Measurements from ENCODE around the gene HS3ST3A1. TPM values are rescaled to one million over a fixed set of nuclear protein-coding genes. Genes with fewer than 3 reads are reported as not detected.

Gene HS3ST3A1
- total RNA-seq, 4 donors from 2014 or later = 1.5 to 20.6 TPM; not detected in 2

- H3K4me1 ChIP-seq = no peaks in the 10 kb centered on the region
- H3K36me3 ChIP-seq = no peaks in the 10 kb centered on the region
- H3K27me3 ChIP-seq = no peaks in the 10 kb centered on the region
- no peak for DNase-seq
- H3K9me3 ChIP-seq = peaks cover 0 to 11% (median 0%) of the 10 kb centered on the region in 4 donors
- H3K4me3 ChIP-seq = no peak overlapping the region
- H3K27ac ChIP-seq = no peak overlapping the region
- TF ChIP-seq CTCF (IDR thresholded peaks at IDR 0.05) (no peak), POLR2A (IDR thresholded peaks at IDR 0.05) (no peak)
These were observed 125.0 kb downstream of the HS3ST3A1 start for GRCh38 chr17:13476720-13477119.

GRCh38 chr17:13475574-13476223 lies 126.0 kb downstream of the HS3ST3A1 start:
- no peak for TF ChIP-seq POLR2A (IDR thresholded peaks at IDR 0.05)

GRCh38 chr17:13474073-13474800 lies 127.5 kb downstream of the HS3ST3A1 start:
- TF ChIP-seq CTCF (IDR thresholded peaks at IDR 0.05) = no peak
- no peaks in the 10 kb centered on the region for H3K36me3 ChIP-seq

More at GRCh38 chr17:13475574-13476223, 126.0 kb downstream of the HS3ST3A1 start:
- no peak overlapping the region for H3K27ac ChIP-seq
- DNase-seq = no peak
- H3K4me1 ChIP-seq = no peaks in the 10 kb centered on the region
- no peaks in the 10 kb centered on the region for H3K27me3 ChIP-seq
- H3K9me3 ChIP-seq = peaks cover 0 to 2% (median 0%) of the 10 kb centered on the region in 4 donors
- no peaks in the 10 kb centered on the region for H3K36me3 ChIP-seq
- H3K4me3 ChIP-seq = no peak overlapping the region

GRCh38 chr17:13465678-13466077 lies 136.1 kb downstream of the HS3ST3A1 start:
- TF ChIP-seq CTCF (IDR thresholded peaks at IDR 0.05) = no peak
- TF ChIP-seq POLR2A (IDR thresholded peaks at IDR 0.05) = no peak
- no peak for DNase-seq

More at GRCh38 chr17:13474073-13474800, 127.5 kb downstream of the HS3ST3A1 start:
- H3K4me1 ChIP-seq = no peaks in the 10 kb centered on the region
- H3K27me3 ChIP-seq = no peaks in the 10 kb centered on the region
- no peaks in the 10 kb centered on the region for H3K9me3 ChIP-seq
- no peak overlapping the region for H3K4me3 ChIP-seq
- no peak for DNase-seq
- H3K27ac ChIP-seq = no peak overlapping the region

GRCh38 chr17:13462673-13463124 lies 139.0 kb downstream of the HS3ST3A1 start:
- H3K27ac ChIP-seq = no peak overlapping the region
- no peaks in the 10 kb centered on the region for H3K4me1 ChIP-seq
- no peak overlapping the region for H3K4me3 ChIP-seq
- H3K36me3 ChIP-seq = no peaks in the 10 kb centered on the region
- H3K9me3 ChIP-seq = no peaks in the 10 kb centered on the region
- no peaks in the 10 kb centered on the region for H3K27me3 ChIP-seq
- DNase-seq = no peak
- TF ChIP-seq POLR2A (IDR thresholded peaks at IDR 0.05) (no peak), CTCF (IDR thresholded peaks at IDR 0.05) (no peak)

More at GRCh38 chr17:13465678-13466077, 136.1 kb downstream of the HS3ST3A1 start:
- Histone ChIP-seq H3K27ac (no peak overlapping the region), H3K9me3 (no peaks in the 10 kb centered on the region), H3K27me3 (no peaks in the 10 kb centered on the region), H3K4me1 (no peaks in the 10 kb centered on the region), H3K4me3 (no peak overlapping the region), H3K36me3 (no peaks in the 10 kb centered on the region)

- Histone ChIP-seq H3K4me3 (no peak overlapping the region), H3K27ac (no peak overlapping the region), H3K36me3 (no peaks in the 10 kb centered on the region), H3K27me3 (no peaks in the 10 kb centered on the region), H3K4me1 (no peaks in the 10 kb centered on the region), H3K9me3 (no peaks in the 10 kb centered on the region)
- no peak for DNase-seq
- TF ChIP-seq CTCF (IDR thresholded peaks at IDR 0.05) (no peak), POLR2A (IDR thresholded peaks at IDR 0.05) (no peak)
These were observed 139.6 kb downstream of the HS3ST3A1 start for GRCh38 chr17:13462146-13462545.
